ENCODE data around the gene UCN. TPM values are rescaled to one million over a fixed set of nuclear protein-coding genes. Genes with fewer than 3 reads are reported as not detected.

Gene UCN, protein sequence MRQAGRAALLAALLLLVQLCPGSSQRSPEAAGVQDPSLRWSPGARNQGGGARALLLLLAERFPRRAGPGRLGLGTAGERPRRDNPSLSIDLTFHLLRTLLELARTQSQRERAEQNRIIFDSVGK
- 10 to 100 TPM in 1 of 4 donors, 1 to 10 TPM in 1, under 1 TPM in 1, not detected in 1; 0.82 to 10.8 (median 2.2) TPM for total RNA-seq

DNA sequence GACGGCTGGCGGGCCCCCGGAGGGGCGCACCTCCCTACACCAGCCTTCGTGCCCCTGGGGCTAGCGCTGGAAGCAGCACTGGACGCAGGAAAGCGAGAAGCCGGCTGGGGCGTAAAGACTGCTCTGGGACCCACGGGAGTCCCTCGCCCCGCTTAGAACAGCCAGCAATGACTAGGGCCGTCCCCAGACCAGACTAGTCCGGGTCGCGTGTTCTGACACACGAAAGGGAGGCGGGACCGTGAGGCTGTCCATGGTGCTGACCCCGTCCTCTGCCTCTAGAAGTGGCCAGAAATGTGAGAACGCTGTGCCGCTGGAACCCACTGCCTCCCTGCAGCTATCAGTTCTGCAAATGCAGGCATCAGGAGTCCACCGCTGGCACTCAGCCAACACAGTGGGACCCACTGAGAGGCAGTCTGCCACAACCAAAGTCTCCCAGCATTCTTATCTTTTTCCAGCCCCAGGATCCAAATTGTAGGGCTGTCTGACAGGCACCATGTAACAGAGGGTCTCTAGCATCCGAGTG is at the start of gene UCN:
TSS of gene UCN (minus strand) at position 87 of the 523 bp plus-strand sequence. CDS start 550 bp downstream, outside the sequence.
- intact Hi-C loops (cut with DNase I; ENCODE audit: low total_unique reads) (loop anchor here (5.0 kb wide), 1 partner anchor 136 kb away; no protein-coding TSS in a partner anchor), in situ Hi-C loops (cut with MboI; ENCODE audit: low pct_ligation_motif_present in 1 of 4, low pct_unique_long_range_greater_than_20kb in 1 of 4, low sequenced_read_pairs in 3 of 4) (no loop called here)
- no peak for DNase-seq
- H3K4me3 ChIP-seq = no peak within 1 kb of the TSS
- H3K9me3 ChIP-seq = no peaks in the 10 kb centered on the region
- TF ChIP-seq, protein P1, sequence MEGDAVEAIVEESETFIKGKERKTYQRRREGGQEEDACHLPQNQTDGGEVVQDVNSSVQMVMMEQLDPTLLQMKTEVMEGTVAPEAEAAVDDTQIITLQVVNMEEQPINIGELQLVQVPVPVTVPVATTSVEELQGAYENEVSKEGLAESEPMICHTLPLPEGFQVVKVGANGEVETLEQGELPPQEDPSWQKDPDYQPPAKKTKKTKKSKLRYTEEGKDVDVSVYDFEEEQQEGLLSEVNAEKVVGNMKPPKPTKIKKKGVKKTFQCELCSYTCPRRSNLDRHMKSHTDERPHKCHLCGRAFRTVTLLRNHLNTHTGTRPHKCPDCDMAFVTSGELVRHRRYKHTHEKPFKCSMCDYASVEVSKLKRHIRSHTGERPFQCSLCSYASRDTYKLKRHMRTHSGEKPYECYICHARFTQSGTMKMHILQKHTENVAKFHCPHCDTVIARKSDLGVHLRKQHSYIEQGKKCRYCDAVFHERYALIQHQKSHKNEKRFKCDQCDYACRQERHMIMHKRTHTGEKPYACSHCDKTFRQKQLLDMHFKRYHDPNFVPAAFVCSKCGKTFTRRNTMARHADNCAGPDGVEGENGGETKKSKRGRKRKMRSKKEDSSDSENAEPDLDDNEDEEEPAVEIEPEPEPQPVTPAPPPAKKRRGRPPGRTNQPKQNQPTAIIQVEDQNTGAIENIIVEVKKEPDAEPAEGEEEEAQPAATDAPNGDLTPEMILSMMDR (IDR thresholded peaks at IDR 0.05) = no peak
- TF ChIP-seq POLR2AphosphoS5 (IDR thresholded peaks at IDR 0.05) = no peak
- no peak for TF ChIP-seq EP300 (IDR thresholded peaks at IDR 0.05; ENCODE audit: low read depth)
- TF ChIP-seq POLR2A (IDR thresholded peaks at IDR 0.05) = no peak
- no peak within 1 kb of the TSS for H3K27ac ChIP-seq
- peaks cover 47% of the 10 kb centered on the region for H3K27me3 ChIP-seq
- no peaks in the 10 kb centered on the region for H3K36me3 ChIP-seq
- H3K4me1 ChIP-seq = peaks cover 0 to 22% (median 17%) of the 10 kb centered on the region in 4 donors
- 40 to 74% methylated on average over 2 to 24 of the region's 25 CpGs for WGBS, 2 donors (ENCODE audit: low coverage in 1 of 2)

DNA sequence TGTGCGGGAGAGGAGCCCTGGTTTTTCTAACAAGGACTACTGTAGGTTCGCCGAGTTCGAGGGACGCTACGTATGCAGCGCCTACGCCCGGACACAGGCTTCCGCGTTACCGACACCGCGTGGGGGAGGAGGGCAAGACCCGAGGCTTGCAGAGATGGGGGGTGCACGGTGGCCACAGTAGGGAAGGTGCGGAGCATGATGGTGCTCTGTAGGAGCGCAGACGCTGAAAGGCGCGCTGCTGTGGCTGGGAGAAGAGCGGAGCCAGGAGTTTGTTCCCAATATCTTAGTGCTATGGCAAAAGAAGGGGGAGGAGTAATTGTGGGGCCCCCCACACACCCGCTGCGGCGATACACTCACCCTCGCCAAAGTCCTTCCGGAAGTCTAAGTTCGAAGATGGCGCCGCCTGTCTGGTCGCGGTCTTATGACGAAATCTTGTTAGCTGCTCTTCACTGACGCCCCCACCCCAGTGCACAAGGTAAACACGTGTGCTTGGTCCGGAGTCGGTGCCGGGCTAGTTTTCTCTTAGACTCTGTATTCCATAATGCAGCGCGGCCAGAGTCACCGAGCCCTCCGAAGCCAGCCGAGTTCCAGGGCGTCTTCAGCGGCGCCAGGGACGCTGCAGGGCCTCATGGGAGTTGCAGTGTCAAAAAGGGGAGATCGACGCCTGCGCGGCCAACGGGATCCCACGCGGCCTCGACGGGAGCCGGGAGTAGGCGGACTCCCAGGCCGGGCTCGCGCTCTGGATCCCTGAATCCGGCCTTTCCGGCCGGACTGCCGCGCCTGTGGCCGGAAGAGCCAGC is 48.3 kb upstream of the UCN start, which contains the start of gene GTF3C2:
TSS of gene GTF3C2 (minus strand) at position 383 of the 800 bp plus-strand sequence. CDS start 13,210 bp downstream, outside the sequence.
- intact Hi-C loops (cut with DNase I; ENCODE audit: low total_unique reads) (no loop called here), in situ Hi-C loops (cut with MboI; ENCODE audit: low pct_ligation_motif_present in 1 of 4, low pct_unique_long_range_greater_than_20kb in 1 of 4, low sequenced_read_pairs in 3 of 4) (no loop called here)
- no peaks in the 10 kb centered on the region for H3K27me3 ChIP-seq
- peak within 1 kb of the TSS; percentile 58 to 85 (median 76) for H3K4me3 ChIP-seq
- 0% methylated on average over 60 of the region's 67 CpGs; no CpG with 5 or more reads in 1 of the 2 donors for WGBS, 2 donors (ENCODE audit: low coverage in 1 of 2)
- TF ChIP-seq POLR2A (IDR thresholded peaks at IDR 0.05) (peak; percentile 54), EP300 (IDR thresholded peaks at IDR 0.05; ENCODE audit: low read depth) (no peak), POLR2AphosphoS5 (IDR thresholded peaks at IDR 0.05) (peak; percentile 39 to 69 (median 50))
- TF ChIP-seq, protein P1 (IDR thresholded peaks at IDR 0.05) = peak in 3 of 5 experiments; percentile 7 to 32 (median 11)
- peaks cover 14 to 49% (median 35%) of the 10 kb centered on the region in 4 donors for H3K4me1 ChIP-seq
- no peaks in the 10 kb centered on the region for H3K9me3 ChIP-seq
- H3K36me3 ChIP-seq = no peaks in the 10 kb centered on the region
- H3K27ac ChIP-seq = peak within 1 kb of the TSS; percentile 89 to 96 (median 90)
- peak; percentile 95 for DNase-seq

DNA sequence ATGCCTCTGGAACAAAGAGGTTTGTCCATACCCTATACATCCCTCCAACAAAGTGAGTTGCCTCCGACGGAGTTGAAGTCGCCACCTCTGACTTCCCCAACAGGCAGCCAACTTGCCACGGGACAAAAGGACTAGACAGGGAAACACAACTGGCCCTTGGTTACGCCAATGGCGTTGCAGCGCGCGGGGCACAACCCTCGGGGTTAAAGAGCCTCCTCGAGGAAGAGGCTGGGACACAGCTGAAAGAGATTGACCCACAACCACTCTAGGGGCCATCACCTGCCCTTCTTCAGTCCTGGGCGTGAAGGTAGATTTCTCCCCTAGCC is 47.8 kb upstream of the UCN start:
- peak overlapping the region; percentile 58 to 85 (median 76) for H3K4me3 ChIP-seq
- no peaks in the 10 kb centered on the region for H3K36me3 ChIP-seq
- peak; percentile 75 for DNase-seq
- in situ Hi-C loops (cut with MboI; ENCODE audit: low pct_ligation_motif_present in 1 of 4, low pct_unique_long_range_greater_than_20kb in 1 of 4, low sequenced_read_pairs in 3 of 4) = no loop called here
- H3K27me3 ChIP-seq = no peaks in the 10 kb centered on the region
- peak overlapping the region; percentile 89 to 96 (median 90) for H3K27ac ChIP-seq
- H3K9me3 ChIP-seq = no peaks in the 10 kb centered on the region
- WGBS, 2 donors (ENCODE audit: low coverage in 1 of 2) = 0% methylated on average over 3 to 12 of the region's 12 CpGs
- intact Hi-C loops (cut with DNase I; ENCODE audit: low total_unique reads) = no loop called here
- TF ChIP-seq POLR2A (IDR thresholded peaks at IDR 0.05) = no peak
- H3K4me1 ChIP-seq = peaks cover 14 to 49% (median 35%) of the 10 kb centered on the region in 4 donors

DNA sequence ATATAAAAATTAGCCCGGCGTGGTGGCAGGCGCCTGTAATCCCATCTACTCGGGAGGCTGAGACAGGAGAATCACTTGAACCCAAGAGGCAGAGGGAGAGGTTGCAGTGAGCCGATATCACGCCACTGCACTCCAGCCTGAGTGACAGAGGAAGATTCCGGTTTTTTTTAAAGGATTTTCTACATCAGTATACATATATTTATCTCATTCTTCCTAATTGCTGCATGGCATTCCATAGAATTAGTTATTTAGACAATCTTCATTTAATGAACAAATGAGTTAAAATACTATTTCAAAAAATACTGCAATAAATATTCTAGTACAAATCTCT is 46.3 kb upstream of the UCN start:
- intact Hi-C loops (cut with DNase I; ENCODE audit: low total_unique reads) (no loop called here), in situ Hi-C loops (cut with MboI; ENCODE audit: low pct_ligation_motif_present in 1 of 4, low pct_unique_long_range_greater_than_20kb in 1 of 4, low sequenced_read_pairs in 3 of 4) (no loop called here)
- peak overlapping the region in 3 of 4 donors; percentile 14 to 53 (median 50) for H3K27ac ChIP-seq
- no peaks in the 10 kb centered on the region for H3K36me3 ChIP-seq
- no peaks in the 10 kb centered on the region for H3K9me3 ChIP-seq
- no peaks in the 10 kb centered on the region for H3K27me3 ChIP-seq
- 87 to 100% methylated on average over 3 to 7 of the region's 7 CpGs for WGBS, 2 donors (ENCODE audit: low coverage in 1 of 2)
- no peak overlapping the region for H3K4me3 ChIP-seq
- DNase-seq = no peak
- H3K4me1 ChIP-seq = peaks cover 14 to 49% (median 35%) of the 10 kb centered on the region in 4 donors
- TF ChIP-seq POLR2A (IDR thresholded peaks at IDR 0.05) = no peak
- TF ChIP-seq, protein P1 (IDR thresholded peaks at IDR 0.05) = no peak
- no peak for TF ChIP-seq POLR2AphosphoS5 (IDR thresholded peaks at IDR 0.05)
- TF ChIP-seq EP300 (IDR thresholded peaks at IDR 0.05; ENCODE audit: low read depth) = no peak
